RWPE2 (cell line): ENCODE results near the gene SPINDOC.

Experiments
- ATAC-seq: fragments of 200-7000 bp; cut with Tn5 transposase; 3 replicates; pipeline ENCODE4 v1.9.1; 2021; ENCODE audit warnings: low read depth
- DNase-seq: peaks from one replicate; pipeline ENCODE4 v3.0.0-alpha.2; 2020; ENCODE audit warnings: low spot score
- H3K27ac ChIP-seq: fragments of 450-650 bp; 2 replicates; pipeline ENCODE4 v1.5.1; 2017; ENCODE audit warnings: mild to moderate bottlenecking; ENCODE audit not compliant: poor library complexity, severe bottlenecking
- H3K27me3 ChIP-seq: fragments of 250-450 bp; sonication (Bioruptor Pico); 2 replicates; pipeline ENCODE4 v1.5.1; 2021; ENCODE audit warnings: mild to moderate bottlenecking, moderate library complexity; ENCODE audit not compliant: insufficient read depth, poor library complexity, severe bottlenecking
- H3K36me3 ChIP-seq: fragments of 250-450 bp; sonication (Bioruptor Pico); 2 replicates; pipeline ENCODE4 v1.5.1; 2020; ENCODE audit warnings: low read depth, mild to moderate bottlenecking, moderate library complexity
- H3K4me1 ChIP-seq: fragments of 250-450 bp; sonication (Bioruptor Pico); 2 replicates; pipeline ENCODE4 v1.5.1; 2021; ENCODE audit warnings: mild to moderate bottlenecking, moderate library complexity; ENCODE audit not compliant: insufficient read depth, poor library complexity, severe bottlenecking
- H3K4me3 ChIP-seq: fragments of 250-450 bp; sonication (Bioruptor Pico); 2 replicates; pipeline ENCODE4 v1.5.1; 2021; ENCODE audit warnings: mild to moderate bottlenecking, moderate library complexity; ENCODE audit not compliant: severe bottlenecking
- H3K9me3 ChIP-seq: fragments of 250-450 bp; sonication (Bioruptor Pico); 2 replicates; pipeline ENCODE4 v1.5.1; 2021; ENCODE audit warnings: mild to moderate bottlenecking, moderate library complexity; ENCODE audit not compliant: severe bottlenecking
- TF ChIP-seq, protein P1 (sequence below): fragments of 450-650 bp; IDR thresholded peaks from one replicate; pipeline ENCODE4 v1.5.1; 2017; ENCODE audit warnings: mild to moderate bottlenecking, moderate library complexity; ENCODE audit not compliant: poor library complexity, severe bottlenecking

Gene SPINDOC, protein sequence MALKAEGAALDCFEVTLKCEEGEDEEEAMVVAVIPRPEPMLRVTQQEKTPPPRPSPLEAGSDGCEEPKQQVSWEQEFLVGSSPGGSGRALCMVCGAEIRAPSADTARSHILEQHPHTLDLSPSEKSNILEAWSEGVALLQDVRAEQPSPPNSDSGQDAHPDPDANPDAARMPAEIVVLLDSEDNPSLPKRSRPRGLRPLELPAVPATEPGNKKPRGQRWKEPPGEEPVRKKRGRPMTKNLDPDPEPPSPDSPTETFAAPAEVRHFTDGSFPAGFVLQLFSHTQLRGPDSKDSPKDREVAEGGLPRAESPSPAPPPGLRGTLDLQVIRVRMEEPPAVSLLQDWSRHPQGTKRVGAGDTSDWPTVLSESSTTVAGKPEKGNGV

DNA sequence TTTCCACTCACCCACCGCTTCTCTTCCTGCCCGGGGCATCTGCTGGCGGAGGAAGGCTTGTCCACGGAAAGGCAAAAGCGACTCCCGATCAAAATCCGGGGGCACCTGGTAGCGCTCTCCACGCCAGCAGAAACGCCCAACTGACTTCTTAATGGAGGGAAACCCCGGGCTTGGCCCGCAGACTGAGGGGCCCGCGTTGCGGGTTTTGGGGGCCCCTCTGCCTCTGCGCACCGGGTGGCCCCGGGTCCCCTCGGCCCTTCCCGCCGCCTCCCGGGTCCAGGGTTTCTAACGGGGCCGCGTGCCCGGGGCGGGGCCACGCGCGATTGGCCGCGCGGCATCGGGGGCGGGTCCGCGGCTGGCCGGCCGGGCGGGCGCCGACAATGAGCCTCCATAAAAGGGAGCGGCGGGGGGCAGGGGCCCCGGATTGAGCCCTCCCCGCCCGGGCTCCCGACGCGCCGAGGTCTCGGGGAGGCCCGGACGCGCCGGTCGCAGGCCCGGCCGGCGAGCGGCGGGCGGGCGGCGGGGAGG, at the start of gene SPINDOC:
Gene SPINDOC (plus strand): TSS at position 422 of the 528 bp plus-strand sequence. CDS start 231 bp downstream, outside the sequence.
- TF ChIP-seq, protein P1, sequence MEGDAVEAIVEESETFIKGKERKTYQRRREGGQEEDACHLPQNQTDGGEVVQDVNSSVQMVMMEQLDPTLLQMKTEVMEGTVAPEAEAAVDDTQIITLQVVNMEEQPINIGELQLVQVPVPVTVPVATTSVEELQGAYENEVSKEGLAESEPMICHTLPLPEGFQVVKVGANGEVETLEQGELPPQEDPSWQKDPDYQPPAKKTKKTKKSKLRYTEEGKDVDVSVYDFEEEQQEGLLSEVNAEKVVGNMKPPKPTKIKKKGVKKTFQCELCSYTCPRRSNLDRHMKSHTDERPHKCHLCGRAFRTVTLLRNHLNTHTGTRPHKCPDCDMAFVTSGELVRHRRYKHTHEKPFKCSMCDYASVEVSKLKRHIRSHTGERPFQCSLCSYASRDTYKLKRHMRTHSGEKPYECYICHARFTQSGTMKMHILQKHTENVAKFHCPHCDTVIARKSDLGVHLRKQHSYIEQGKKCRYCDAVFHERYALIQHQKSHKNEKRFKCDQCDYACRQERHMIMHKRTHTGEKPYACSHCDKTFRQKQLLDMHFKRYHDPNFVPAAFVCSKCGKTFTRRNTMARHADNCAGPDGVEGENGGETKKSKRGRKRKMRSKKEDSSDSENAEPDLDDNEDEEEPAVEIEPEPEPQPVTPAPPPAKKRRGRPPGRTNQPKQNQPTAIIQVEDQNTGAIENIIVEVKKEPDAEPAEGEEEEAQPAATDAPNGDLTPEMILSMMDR, result no peak
- peak; percentile 83 for ATAC-seq
- H3K27me3 ChIP-seq, result no peaks in the 10 kb centered on the region
- peak within 1 kb of the TSS; percentile 96 for H3K4me3 ChIP-seq
- peaks cover 5% of the 10 kb centered on the region for H3K4me1 ChIP-seq
- H3K27ac ChIP-seq, result peak within 1 kb of the TSS; percentile 48
- peaks cover 32% of the 10 kb centered on the region for H3K36me3 ChIP-seq
- no peak for DNase-seq
- H3K9me3 ChIP-seq, result no peaks in the 10 kb centered on the region

DNA sequence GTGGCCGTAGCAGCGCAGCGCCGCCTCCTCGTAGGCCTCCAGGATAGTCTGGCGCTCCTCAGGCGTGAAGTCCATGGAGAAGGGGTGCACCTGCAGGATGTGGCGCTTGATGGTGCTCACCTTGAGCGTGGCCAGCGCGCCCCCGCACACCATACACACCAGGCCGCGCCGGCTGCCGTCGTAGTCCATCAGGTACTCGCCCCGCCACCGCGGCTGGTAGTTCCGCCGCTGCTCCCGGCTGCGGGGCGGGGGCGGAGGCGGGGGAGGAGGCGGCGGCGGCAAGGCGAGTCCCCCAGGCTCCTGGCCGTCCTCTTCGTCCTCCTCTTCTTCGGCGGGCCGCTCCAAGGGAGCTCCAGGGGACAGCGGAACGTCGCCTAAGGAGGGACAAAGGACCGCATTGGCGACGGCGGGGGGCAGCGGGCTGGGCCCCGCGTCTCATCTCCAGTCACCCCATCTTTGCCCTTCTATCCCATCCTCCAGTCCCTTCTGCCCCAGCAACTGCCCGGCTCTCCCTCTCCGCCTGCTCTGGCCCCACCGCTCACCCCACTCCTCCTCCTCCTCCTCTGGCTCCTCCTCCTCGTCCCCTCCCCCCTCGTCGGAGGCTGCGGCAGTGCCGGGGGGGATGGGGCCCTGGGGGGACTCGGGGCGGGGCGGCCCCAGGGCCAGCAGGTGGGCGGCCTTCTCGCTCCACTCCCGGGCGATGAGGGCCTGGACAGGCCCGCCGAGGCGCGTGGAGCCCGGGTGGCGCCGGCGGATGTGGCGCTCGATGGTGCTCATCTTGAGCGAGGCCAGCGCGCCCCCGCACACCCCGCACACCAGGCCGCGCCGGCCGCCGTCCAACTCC, 49.5 kb upstream of the SPINDOC start:
- Histone ChIP-seq H3K9me3 (no peaks in the 10 kb centered on the region), H3K27me3 (no peaks in the 10 kb centered on the region), H3K27ac (no peak overlapping the region), H3K4me3 (no peak overlapping the region), H3K4me1 (peaks cover 4% of the 10 kb centered on the region), H3K36me3 (peaks cover 6% of the 10 kb centered on the region)
- DNase-seq (peak; percentile 64), ATAC-seq (no peak)
- TF ChIP-seq, protein P1, result no peak

DNA sequence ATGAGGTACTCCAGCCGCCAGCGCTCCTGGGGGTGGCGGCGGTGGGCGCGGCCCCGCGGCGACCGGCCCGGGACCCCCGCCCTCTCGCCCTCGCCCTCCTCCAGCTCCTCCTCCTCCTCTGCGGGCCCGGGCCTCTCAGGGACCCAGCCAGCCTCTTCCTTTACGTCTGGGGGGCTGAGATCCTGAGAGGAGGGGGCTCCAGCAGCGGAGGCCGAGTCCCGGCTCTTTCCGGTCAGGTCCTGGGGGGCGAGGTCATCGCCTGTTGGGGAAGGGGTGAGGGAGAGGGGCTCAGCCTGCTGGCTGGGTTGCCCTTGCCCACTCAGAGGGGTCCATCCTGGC, 48.9 kb upstream of the SPINDOC start:
- no peak overlapping the region for H3K27ac ChIP-seq
- DNase-seq, result no peak
- peaks cover 6% of the 10 kb centered on the region for H3K36me3 ChIP-seq
- no peaks in the 10 kb centered on the region for H3K9me3 ChIP-seq
- H3K4me1 ChIP-seq, result peaks cover 4% of the 10 kb centered on the region
- no peaks in the 10 kb centered on the region for H3K27me3 ChIP-seq
- no peak overlapping the region for H3K4me3 ChIP-seq
- TF ChIP-seq, protein P1, result no peak
- no peak for ATAC-seq

DNA sequence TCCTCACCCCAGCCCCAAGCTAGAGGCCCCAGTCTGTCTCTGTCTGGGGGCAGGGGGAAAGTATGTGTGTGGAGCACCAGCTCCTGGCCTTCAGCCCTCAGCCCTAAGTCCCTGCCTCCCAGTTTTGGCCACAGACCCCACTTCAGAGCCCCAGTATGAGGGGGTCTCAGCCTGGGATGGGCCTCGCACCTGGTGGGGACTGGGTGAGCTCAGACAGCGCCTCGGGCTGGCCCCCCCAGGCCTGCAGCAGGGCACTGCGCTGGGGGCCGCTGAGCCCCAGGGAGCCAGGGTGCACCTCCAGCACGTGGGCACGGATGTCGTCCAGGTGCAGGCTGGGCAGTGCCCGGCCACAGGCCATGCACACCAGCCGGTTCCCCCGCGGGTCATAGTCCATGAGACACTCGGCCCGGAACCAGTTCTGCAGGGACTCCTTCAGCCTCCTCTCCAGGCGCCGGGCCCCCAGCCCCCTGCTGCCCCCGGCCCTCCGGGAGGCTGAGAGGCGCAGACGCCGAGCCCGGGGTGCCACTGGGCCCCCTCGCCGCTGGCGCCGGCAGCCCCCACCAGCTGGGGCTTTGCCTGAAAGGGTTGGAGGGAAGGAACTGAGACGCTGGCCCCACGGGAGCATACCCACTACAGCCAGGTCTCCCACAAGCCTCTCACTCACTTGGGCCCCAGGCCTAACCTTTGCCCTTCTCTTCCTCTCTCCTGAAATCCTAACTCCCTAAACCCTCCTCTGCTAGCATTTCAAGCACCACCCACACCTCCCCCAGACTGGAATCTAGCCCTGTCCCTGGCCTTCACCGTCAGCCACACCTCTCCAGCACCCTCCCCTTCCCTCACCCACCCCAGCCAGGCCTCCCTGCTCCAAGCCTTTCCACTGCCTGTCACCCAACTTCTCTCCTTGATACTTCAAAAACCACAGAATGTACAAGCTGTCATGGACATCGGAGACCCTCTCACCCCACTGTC, 48.3 kb upstream of the SPINDOC start:
- H3K36me3 ChIP-seq, result peaks cover 6% of the 10 kb centered on the region
- peak; percentile 65 for DNase-seq
- H3K4me3 ChIP-seq, result no peak overlapping the region
- ATAC-seq, result no peak
- no peaks in the 10 kb centered on the region for H3K9me3 ChIP-seq
- peaks cover 4% of the 10 kb centered on the region for H3K4me1 ChIP-seq
- H3K27ac ChIP-seq, result no peak overlapping the region
- no peaks in the 10 kb centered on the region for H3K27me3 ChIP-seq
- TF ChIP-seq, protein P1, result no peak
